ENCODE results near the gene OTC.

Gene OTC

GRCh38 chrX:38335382-38335781 is 17.0 kb upstream of the OTC start:
- TF ChIP-seq TCF12 (IDR thresholded peaks at IDR 0.05; ENCODE audit: low read depth): no peak
- TF ChIP-seq TAF1 (IDR thresholded peaks at IDR 0.05; ENCODE audit: low read depth): no peak
- no peak for TF ChIP-seq CEBPB (IDR thresholded peaks at IDR 0.05)
- no peak for TF ChIP-seq TEAD4 (IDR thresholded peaks at IDR 0.05)
- TF ChIP-seq MAX (IDR thresholded peaks at IDR 0.05): no peak
- TF ChIP-seq ZBTB7A (IDR thresholded peaks at IDR 0.05; ENCODE audit: low read depth): no peak
- no peak for TF ChIP-seq RAD21 (IDR thresholded peaks at IDR 0.05; ENCODE audit: low read depth)
- no peak for TF ChIP-seq YY1 (IDR thresholded peaks at IDR 0.05; ENCODE audit: low read depth)
- no peak for TF ChIP-seq NFIC (IDR thresholded peaks at IDR 0.05)
- TF ChIP-seq EP300 (IDR thresholded peaks at IDR 0.05; ENCODE audit: borderline replicate concordance): no peak
- TF ChIP-seq REST (IDR thresholded peaks at IDR 0.05; ENCODE audit: low read depth): no peak
- TF ChIP-seq FOXM1 (IDR thresholded peaks at IDR 0.05; ENCODE audit: borderline replicate concordance, low read depth): no peak
- TF ChIP-seq CREB1 (IDR thresholded peaks at IDR 0.05; ENCODE audit: low read depth): no peak
- TF ChIP-seq USF1 (IDR thresholded peaks at IDR 0.05): no peak

- TF ChIP-seq TEAD4 (IDR thresholded peaks at IDR 0.05): no peak
Observed at GRCh38 chrX:38336538-38337240, 15.7 kb upstream of the OTC start.

GRCh38 chrX:38341442-38341841 is 11.0 kb upstream of the OTC start:
- TF ChIP-seq RAD21 (IDR thresholded peaks at IDR 0.05; ENCODE audit: low read depth): no peak
- no peak for TF ChIP-seq EGR1 (IDR thresholded peaks at IDR 0.05)
- TF ChIP-seq FOXM1 (IDR thresholded peaks at IDR 0.05; ENCODE audit: borderline replicate concordance, low read depth): no peak
- no peak for TF ChIP-seq ZBTB7A (IDR thresholded peaks at IDR 0.05; ENCODE audit: low read depth)
- no peak for TF ChIP-seq MAX (IDR thresholded peaks at IDR 0.05)
- TF ChIP-seq TEAD4 (IDR thresholded peaks at IDR 0.05): no peak
- no peak for TF ChIP-seq TCF12 (IDR thresholded peaks at IDR 0.05; ENCODE audit: low read depth)
- TF ChIP-seq TAF1 (IDR thresholded peaks at IDR 0.05; ENCODE audit: low read depth): no peak
- no peak for TF ChIP-seq REST (IDR thresholded peaks at IDR 0.05; ENCODE audit: low read depth)
- TF ChIP-seq YY1 (IDR thresholded peaks at IDR 0.05; ENCODE audit: low read depth): no peak
- no peak for TF ChIP-seq CREB1 (IDR thresholded peaks at IDR 0.05; ENCODE audit: low read depth)
- TF ChIP-seq EP300 (IDR thresholded peaks at IDR 0.05; ENCODE audit: borderline replicate concordance): no peak
- no peak for TF ChIP-seq NFIC (IDR thresholded peaks at IDR 0.05)

- TF ChIP-seq TCF12 (IDR thresholded peaks at IDR 0.05; ENCODE audit: low read depth) (no peak), TAF1 (IDR thresholded peaks at IDR 0.05; ENCODE audit: low read depth) (no peak), EP300 (IDR thresholded peaks at IDR 0.05; ENCODE audit: borderline replicate concordance) (no peak), YY1 (IDR thresholded peaks at IDR 0.05; ENCODE audit: low read depth) (no peak), ZBTB7A (IDR thresholded peaks at IDR 0.05; ENCODE audit: low read depth) (no peak), USF1 (IDR thresholded peaks at IDR 0.05) (no peak), CREB1 (IDR thresholded peaks at IDR 0.05; ENCODE audit: low read depth) (no peak), TEAD4 (IDR thresholded peaks at IDR 0.05) (no peak), NFIC (IDR thresholded peaks at IDR 0.05) (no peak), RAD21 (IDR thresholded peaks at IDR 0.05; ENCODE audit: low read depth) (no peak), EGR1 (IDR thresholded peaks at IDR 0.05) (no peak), REST (IDR thresholded peaks at IDR 0.05; ENCODE audit: low read depth) (no peak), CEBPB (IDR thresholded peaks at IDR 0.05) (no peak), MAX (IDR thresholded peaks at IDR 0.05) (no peak), FOXM1 (IDR thresholded peaks at IDR 0.05; ENCODE audit: borderline replicate concordance, low read depth) (no peak)
Observed at GRCh38 chrX:38342853-38343778, 9.3 kb upstream of the OTC start.

Measured in Ishikawa (cell line).